Stimulated activated CD8-positive, alpha-beta memory T cell treated with anti-CD3 and anti-CD28 coated beads, Interleukin-2, amount 100 ng/mL, for 1 hour (primary cell): ENCODE data around the gene PPFIA1.

Source experiments
- DNase-seq, 2 donors: peaks; one replicate each; pipeline ENCODE4 v3.0.0-alpha.2; 2020; ENCODE audit warnings: low read depth in 2 of 2

PPFIA1 gene

DNA sequence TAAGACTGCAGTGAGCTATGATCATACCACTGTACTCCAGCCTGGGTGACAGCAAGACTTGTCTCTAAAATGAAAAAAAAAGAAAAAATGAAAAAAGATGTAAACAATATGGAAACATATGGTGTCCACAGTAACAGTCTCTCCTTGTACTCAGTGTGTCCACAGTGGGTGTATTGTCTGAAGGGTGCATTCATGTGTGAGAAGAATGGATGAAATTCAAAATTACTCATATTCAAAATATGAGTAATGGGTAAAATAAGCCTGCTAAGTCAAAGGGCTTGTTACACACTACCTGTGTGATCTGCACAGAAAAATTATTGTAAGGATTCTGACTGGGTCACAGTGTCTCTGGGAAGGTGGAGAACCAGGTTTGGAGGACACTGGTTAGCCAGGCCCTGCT lies 26.9 kb downstream of the PPFIA1 start:
- DNase-seq: no peak

DNA sequence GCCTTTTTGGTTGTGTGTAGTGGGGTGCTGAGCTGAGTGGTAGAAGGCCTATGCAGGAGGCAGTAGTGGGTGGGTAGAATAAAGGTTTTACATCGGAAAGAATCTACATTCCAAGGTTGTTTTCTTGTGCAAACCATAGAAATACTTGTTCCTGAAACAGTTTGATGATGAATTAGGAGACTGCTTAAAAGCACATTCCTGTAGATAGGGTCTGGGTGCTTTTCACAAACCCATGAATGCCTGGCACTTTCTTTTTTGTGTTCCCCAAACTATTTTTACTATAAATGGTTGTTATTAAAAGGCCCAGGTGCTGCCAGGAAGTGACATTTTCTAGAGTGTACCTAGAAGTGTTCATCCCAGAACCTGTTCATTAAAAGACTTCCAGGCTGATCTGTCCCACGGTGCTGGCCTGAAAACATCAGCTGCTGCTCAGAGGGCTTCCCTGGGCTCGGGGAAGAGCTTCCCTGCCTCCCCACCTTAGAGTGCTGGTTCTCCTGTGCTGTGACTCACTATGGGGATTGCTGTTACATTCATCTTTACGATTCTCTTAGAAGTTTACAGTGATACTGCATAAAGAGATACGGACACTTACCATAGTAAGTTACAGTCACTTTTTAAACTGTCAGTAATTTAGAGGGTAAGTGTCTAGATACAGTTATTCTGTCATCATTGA lies 27.9 kb downstream of the PPFIA1 start:
- no peak for DNase-seq

DNA sequence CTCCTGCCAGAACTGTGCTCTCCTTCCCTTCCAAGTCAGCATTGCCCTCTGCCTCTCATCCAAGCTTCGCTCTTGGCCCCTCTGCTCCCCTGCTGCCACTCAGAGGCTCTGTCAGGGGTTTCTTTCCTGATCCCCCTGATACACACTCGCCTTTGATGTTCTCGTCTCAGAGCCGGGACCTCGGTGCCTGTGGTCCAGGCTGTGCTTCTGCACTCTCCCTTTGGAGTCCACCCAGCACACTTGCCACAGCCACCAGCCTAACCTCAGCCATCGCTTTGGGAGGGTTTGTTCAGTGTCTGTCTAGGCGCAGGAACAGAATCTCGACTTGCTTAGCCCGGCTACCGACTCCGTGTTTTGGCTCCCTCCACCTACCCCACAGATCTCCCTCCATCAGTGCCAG lies 29.1 kb downstream of the PPFIA1 start:
- no peak for DNase-seq

DNA sequence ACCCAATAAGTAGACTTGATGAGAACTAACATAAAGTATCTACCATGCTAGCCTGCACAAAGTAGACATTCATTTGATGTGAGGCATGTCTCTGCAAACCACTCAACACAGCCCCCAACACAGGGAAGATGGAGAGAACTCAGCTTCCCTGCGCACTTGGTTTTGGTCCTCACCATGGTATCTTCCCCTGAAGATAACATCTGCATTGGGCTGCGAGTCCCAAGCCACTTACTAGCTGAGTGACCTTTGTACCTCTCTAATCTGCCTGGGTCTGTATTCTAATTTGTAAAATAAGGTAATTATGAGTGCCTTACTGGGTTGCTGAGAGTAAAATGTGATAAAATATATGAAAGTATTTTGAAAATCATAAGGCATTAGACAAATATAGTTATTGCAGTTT lies 30.7 kb downstream of the PPFIA1 start:
- no peak for DNase-seq

DNA sequence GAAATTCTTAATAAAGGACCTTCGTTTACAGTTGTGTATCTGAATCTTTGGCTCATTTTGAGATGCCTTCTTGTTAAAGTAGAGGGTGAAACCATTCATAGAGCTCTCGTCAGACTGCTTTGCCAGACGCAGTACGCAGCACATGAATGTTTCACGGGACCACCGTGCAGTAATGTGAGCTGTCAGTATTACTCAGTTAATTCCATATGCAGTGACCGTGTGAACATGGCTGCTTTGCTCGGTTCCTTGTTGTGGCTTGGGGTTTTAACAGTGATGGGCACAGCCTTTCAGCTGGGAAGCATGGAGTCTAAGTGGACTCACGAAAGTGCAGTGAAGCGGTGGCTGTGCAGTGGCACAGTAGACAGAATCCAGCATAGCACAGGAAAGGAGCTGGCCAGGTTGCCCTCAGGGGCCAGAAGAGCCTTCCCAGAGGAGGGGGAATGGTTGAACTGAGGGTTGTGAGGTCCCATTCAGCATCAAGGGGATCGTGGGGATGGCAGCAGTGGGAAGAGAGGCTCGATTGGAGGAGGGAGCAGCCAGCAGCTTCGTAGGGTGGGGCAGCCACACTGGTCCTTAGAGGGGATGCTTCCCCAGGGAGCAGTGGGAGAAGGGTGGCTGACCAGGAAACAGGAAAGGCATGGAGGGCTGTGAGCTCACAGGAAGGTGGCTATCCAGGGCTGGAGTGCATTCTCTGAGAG lies 31.4 kb downstream of the PPFIA1 start:
- DNase-seq: no peak

DNA sequence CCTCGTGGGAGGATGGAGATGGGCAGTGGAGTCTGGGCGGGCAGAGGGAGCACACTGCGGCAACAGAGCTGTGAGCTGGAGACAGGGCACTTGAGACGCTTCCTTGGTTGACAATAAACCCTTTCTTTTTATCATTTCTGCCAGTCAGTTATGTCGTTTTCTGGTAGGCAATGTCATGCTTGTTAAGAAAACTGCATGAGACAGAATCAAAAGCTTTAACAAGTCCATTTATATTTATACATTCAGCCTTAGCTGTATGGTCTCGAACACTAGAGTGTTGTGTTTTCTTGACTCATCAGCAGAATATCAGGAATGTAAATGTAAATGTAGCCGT lies 31.9 kb downstream of the PPFIA1 start:
- no peak for DNase-seq

DNA sequence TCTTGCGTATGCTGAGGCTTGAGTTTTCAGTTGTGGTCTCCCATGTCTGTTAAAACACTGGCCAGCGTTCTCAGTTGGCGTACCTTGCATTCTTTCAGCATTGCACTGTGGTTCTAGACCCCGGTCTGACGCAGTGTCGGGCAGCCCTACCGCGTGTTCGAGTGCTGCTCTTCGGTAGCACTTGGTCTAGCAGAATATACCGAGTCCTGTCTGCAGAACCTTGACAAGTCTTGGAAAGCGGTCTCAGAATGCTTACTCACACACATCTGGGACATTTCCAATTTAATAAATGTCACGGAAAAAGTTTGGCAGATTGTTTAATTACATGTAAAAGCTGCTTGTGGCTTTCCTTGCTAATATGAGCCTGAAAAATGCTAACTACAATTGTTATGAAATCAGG lies 32.6 kb downstream of the PPFIA1 start:
- no peak for DNase-seq

DNA sequence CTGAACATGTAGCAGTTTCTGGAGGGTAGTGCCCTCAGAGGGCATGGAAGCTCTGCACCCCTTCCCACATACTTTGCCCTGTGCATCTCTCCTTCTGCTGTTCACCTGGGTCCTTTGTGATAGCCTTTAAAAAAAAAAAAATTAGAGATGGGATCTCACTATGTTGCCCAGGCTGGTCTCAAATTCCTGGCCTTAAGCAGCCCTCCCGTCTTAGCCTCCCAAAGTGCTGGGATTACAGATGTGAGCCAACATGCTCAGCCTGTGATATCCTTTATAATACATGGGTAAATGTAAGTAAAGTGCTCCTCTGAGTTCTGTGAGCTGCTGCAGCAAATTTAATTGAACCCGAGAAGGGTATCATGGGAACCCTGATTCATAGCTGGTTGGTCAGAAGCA lies 33.7 kb downstream of the PPFIA1 start:
- DNase-seq: no peak

DNA sequence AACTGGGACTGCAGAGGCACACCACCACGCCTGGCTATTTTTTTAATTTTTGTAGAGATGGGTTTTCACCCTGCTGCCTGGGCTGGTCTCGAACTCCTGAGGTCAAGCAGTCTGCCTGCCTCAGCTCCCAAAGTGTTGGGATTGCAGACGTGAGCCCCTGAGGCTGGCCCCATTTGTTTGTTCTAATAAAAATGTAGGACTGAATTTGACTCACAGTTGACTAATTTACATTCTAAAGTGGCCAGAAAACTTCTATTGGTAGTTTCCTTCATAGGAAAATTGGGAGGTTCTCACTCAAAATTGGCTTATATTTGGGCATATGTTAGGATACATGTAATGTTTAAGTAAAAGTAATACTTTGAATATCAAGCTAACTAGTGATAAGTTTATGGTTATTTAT lies 35.0 kb downstream of the PPFIA1 start:
- DNase-seq: no peak

DNA sequence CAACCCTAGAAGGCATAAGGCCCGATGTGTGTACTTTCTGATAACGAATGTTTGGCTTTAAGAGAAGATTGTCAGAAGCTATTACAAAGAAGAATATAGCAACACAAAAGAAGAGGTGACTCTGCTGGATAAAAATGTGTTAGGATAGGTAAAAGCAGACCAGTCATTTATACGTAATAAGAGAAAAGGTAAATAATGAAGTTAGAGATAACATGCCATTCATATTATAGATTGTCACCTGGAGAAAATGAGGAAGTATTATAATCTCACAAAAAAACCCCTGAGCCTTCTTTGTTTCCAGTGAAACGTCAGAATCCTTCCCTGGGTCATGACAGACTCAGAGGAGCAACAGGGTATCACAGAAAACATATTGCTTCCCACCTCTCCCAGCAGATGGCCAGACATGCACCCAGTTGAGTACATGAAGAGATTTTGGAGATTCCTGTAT lies 36.1 kb downstream of the PPFIA1 start:
- no peak for DNase-seq

DNA sequence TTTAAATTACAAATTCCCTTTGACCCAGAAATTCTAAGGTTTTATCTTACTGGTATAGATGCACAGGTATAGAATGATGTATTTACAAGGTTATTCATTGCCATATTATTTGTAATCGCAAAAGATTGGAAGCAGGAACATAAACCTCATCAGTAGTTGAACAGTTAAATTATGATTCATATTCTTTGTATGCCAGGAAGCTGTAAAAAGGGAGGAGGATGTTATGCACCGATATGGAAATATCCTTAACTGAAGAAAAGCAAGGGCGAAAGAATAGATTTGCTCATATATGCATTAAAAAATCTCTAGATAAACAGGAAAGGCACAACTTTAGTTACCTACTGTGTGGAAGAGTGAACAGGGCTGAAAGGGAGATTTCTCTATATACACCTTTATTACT lies 36.7 kb downstream of the PPFIA1 start:
- DNase-seq: no peak

DNA sequence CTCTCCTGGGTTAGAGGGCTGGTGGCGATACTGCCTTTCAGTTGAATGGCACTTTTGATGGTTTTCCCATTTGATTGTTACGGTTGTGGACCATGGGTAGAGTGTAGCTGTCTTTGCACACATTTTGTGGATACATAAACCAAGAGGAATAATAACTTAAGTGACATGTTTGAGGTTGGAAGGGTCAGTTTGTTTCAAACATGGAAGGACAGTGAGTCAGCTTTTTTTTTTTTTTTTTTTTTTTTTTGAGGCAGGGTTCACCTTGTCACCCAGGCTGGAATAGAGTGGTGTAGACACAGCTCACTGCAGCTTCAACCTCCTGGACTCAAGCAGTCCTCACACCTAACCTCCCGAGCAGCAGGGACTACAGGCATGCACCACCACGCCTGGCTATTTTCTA lies 41.1 kb downstream of the PPFIA1 start:
- no peak for DNase-seq

DNA sequence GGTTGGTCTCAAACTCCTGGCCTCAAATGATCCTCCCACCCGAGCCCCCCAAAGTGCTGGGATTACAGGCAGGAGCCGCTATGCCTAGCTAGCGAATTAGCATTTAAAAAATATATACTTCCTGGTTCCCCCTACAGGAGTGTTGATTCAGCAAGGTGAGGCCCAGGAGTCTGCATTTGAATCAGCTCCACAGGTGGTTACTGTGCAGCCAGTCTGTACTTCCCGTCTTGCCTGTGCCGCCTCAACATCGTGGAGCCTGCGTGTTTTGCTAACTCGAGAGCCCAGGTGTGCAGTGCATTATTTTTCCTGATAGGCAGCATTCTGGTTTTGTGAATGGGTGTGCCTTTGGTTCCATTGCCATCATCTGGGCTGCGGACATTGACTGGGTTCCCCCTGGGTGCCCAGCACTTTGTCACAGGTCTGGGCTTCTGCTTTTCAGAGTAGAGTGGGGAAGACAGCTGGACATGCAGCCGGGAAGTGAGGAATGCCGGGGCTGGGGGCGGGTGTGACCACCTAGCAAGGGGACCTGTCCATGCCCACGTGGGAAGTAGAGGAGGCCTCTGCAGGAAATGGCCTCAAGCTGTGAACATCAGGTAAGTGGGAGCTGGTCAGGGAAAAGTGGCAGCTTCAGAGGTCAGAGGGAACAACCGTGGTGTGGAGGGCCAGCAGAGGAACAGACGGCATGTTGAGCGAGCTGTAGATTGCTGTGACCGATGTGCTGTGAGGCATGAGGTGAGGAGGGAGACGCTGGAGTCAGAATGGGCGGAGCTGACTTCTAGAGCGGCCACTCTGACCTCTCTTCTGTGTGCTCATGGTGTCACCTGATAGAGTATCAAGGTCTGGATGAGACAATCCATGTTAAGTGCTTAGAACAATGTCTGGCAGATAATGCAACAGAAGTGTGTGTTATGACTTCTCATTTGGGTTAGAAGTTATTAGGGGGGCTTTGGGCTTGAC lies 42.2 kb downstream of the PPFIA1 start:
- no peak for DNase-seq

DNA sequence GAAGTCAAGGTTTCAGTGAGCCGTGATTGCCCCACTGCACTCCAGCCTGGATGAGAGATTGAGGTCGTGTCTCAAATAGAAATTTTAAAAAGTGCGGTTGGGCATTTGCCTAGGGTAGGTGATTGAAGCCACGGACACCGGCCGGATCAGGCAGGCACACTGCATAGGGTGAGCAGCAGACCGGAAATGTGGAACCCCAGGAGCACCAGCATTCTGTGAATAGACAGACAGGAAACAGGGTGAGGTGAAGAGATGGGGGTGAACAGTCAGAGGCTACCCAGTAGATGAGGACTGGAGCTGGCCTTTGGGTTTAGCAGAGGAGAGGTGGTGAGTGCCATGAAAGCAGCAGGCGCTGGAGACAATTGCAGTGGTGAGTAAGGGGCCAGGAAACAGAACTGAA lies 43.5 kb downstream of the PPFIA1 start:
- DNase-seq: no peak

DNA sequence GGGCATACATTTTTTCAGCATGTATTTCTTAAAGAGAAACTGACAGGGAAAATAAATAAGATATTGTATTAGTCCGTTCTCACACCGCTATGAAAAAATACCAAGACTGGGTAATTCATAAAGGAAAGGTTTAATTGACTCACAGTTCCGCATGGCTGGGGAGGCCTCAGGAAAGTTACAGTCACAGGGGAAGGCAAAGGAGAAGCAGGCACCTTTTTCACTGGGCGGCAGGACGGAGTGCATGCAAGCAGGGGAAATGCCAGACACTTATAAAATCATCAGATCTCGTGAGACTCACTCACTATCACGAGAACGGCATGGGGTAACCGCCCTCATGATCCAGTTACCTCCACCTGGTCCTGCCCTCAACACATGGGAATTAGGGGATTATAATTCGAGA lies 44.2 kb downstream of the PPFIA1 start:
- no peak for DNase-seq

DNA sequence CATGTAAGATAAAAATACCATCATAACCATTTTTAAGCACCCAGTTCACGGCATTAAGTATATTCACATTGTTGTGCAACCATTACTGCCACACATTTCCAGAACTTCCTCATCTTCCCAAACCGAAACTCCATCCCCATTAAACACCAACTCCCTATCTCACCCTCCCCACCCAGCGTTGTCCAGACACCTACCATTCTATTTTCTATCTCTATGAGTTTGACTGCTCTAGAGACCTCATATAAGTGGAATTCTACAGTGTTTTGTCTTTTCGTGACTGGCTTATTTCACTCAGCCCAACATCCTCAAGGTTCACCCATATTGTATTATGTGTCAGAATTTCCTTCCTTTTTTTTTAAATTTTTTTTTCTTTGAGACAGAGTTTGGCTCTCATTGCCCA lies 45.2 kb downstream of the PPFIA1 start:
- no peak for DNase-seq

DNA sequence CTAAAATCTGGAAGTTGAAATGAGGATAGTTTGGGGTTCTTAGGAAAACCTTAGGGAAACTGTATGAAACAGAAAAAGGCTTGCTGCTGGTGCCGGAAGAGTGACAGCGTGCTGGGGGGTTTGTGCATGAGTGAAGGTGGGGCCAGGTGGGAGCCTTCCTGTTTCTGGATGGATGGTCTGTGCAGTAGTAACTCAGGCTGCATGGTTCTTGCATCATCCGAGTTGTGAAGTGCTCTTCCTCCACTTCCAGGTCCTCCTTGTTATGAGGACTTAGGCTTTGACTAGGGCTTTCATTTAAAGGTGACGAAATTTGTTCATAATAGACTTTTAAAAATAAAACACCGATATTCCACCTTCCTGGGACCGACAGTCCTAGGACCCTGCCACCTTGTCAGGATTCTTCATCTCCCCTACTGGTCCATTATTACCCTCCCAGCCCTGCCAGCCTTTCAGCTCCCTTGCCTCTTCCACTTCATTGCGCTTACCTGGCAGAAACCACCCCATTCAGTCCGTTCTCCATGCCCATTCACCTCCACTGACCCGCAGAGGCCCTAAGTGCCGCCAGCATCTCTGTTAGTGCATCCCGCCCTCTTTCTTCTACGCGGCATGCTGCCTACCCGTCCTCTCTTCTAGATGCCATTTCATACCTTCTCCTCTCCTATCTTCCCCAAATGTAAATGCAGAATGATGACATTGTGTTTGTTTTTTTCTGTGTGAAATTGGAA lies 47.3 kb downstream of the PPFIA1 start:
- DNase-seq: no peak

DNA sequence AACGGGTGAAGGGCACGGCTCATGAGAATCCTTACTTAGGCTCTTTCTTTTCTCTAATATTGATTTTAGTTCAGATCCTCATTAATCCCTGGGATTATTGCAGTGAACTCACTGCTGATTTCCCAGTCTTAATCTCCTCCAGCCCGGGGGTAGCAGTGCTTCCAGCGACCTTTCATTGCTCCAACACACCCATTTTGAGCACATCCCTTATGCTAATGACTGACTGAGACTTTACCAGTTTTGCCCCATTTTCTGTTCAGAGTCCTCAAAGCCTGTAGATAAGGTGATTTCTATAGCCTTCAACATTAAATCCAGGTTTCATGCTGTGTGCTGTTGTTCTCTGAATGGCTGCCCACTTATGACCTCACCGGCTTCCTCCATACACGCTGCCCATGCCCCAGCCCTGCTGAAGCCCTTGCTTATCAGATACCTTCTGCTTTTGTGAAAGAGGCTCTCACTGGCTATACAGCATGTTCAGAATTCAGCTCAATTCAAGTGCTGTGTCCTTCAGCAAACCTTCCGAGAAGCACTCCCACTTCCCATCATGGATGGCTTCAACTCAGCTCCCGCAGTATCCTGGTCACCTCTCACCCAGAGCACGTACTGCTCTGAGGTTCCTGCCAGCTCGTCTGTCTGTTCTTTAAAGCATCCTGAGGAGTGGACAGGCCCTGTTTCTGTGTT lies 49.0 kb downstream of the PPFIA1 start:
- DNase-seq: no peak

DNA sequence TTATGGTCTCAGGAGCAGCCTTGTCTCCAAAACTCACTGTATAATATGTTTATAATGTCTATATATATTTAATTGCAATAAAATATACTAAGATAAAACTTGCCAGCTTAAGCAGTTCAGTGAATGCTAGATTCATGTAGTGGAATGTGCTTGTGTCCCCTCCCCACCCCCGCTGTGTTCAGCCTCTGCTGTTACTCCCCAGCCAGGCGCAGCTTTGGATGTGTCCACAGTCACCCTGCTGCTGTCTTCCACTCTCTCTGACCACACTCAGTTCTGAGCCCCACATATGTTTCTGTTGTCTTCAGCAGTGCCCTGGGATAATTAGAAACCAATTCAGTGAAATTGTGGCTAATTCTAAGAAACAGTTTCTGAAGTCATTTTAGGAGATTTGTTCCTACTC lies 52.2 kb downstream of the PPFIA1 start:
- DNase-seq: no peak

DNA sequence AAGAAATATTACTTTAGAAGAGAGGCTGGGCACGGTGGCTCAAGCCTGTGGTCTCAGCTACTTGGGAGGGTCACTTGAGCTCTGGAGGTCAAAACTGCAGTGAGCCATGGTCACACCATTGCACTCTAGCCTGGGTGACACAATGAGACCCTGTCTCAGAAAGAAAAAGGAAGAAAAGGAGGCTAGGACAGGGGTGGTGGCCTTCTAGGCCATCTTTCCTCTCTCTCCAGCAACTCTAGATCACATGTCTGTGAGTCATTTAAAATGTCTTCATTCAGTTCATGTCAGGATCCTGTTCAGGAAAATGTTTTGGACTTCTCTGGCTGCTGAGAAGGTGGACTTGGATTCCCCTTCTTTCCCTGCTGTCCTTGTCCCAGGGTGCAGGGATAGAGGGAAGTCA lies 53.3 kb downstream of the PPFIA1 start:
- no peak for DNase-seq

DNA sequence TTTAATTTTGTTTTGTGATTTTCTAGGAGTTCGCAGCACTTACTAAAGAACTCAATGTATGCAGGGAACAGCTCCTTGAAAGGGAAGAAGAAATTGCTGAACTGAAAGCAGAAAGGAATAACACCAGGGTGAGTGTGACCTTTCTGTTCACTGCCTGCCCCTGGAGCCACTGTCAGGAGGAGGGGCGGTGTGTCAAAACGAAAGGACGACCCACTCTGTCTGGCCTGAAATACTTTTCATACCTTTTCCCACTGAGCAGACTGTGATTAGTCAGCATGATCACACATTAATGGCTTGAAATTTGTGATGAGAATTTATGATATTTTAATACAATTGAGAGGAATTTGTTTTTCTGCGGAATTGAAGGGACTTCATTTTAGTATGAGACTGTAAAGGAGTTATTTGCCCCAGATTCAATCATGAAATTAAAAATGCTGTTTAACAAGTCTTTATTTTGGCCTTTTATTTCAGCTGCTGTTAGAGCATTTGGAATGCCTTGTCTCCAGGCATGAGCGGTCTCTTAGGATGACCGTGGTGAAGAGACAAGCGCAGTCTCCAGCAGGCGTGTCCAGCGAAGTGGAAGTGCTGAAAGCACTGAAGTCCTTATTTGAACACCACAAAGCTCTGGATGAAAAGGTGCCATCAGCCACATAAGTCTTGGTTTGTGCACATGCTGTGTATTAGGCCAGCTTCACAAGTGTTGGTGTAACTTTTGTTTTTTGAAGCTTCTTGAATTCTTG lies 54.1 kb downstream of the PPFIA1 start:
- DNase-seq: no peak
